Lung (tissue), 12 donors: ENCODE measurements around the gene MINK1. TPM values are rescaled to one million over a fixed set of nuclear protein-coding genes. Genes with fewer than 3 reads are reported as not detected.
"Not testable (repeated sequence)": the region's sequence is repeated elsewhere in the genome, so short reads cannot be mapped to it uniquely, and the experiment has no call there.

Source experiments
- ATAC-seq: fragments of 200-7000 bp; cut with Tn5 transposase; one replicate; pipeline ENCODE4 v1.9.1; 2020; ENCODE audit warnings: moderate number of reproducible peaks; ENCODE audit not compliant: insufficient read depth, low FRiP score
- DNase-seq, 3 donors: peaks; one replicate each; pipeline ENCODE4 v3.0.0-alpha.2; 2013 to 2017
- H3K27ac ChIP-seq, 2 donors: one replicate each; pipeline ENCODE4 v1.5.1; 2013; ENCODE audit warnings: mild to moderate bottlenecking in 2 of 2, moderate library complexity in 2 of 2, control low read depth in 1 of 2, inconsistent platforms in 1 of 2, low read depth in 1 of 2, low read length in 1 of 2
- H3K27me3 ChIP-seq, 3 donors: one replicate each; pipeline ENCODE4 v1.5.1; 2013; ENCODE audit warnings: low read length in 2 of 3; ENCODE audit not compliant: control insufficient read depth in 3 of 3, insufficient read depth in 3 of 3
- H3K36me3 ChIP-seq, 4 donors: one replicate each; pipeline ENCODE4 v1.5.1; 2013; ENCODE audit warnings: low read length in 4 of 4, mild to moderate bottlenecking in 1 of 4, moderate library complexity in 1 of 4; ENCODE audit not compliant: control insufficient read depth in 4 of 4, insufficient read depth in 4 of 4
- H3K4me1 ChIP-seq, 5 donors: one replicate each; pipeline ENCODE4 v1.5.1; 2013; ENCODE audit warnings: low read length in 5 of 5, mild to moderate bottlenecking in 2 of 5, moderate library complexity in 1 of 5; ENCODE audit not compliant: control insufficient read depth in 5 of 5, insufficient read depth in 5 of 5
- H3K4me3 ChIP-seq: one replicate; pipeline ENCODE4 v1.5.1; 2013; ENCODE audit warnings: mild to moderate bottlenecking, control low read depth, moderate library complexity
- H3K9ac ChIP-seq, 2 donors: one replicate each; pipeline ENCODE4 v1.5.1; 2013; ENCODE audit warnings: low read length in 2 of 2, control low read depth in 1 of 2; ENCODE audit not compliant: insufficient read depth in 1 of 2
- H3K9me3 ChIP-seq, 4 donors: one replicate each; pipeline ENCODE4 v1.5.1; 2013; ENCODE audit warnings: low read length in 3 of 4, mild to moderate bottlenecking in 1 of 4, moderate library complexity in 1 of 4; ENCODE audit not compliant: control insufficient read depth in 4 of 4, insufficient read depth in 3 of 4
- CTCF ChIP-seq: IDR thresholded peaks from 2 replicates; pipeline ENCODE4 v1.5.1; 2012; ENCODE audit warnings: mild to moderate bottlenecking; ENCODE audit errors: control extremely low read depth, extremely low read depth
- WGBS, 2 donors: extraction: QIAGEN DNeasy Blood & Tissue Kit; methylation state at CpG; one replicate each; pipeline ENCODE4 v1.1.7; 2013; 5-methylcytosine and 5-hydroxymethylcytosine counted together
- polyA plus RNA-seq, 2 donors: library from polyadenylated mRNA; stranded (reverse); fragments of 200-250 nt; gene quantifications; one replicate each; pipeline ENCODE4 v1.2.1, GENCODE V29; 2013
- total RNA-seq, 2 donors: library from RNA; depleted of rRNA in 1 of 2; stranded (reverse); fragments of >200 nt in 1 of 2; gene quantifications; one replicate each; pipeline ENCODE4 v1.2.1, GENCODE V29; 2014 to 2021
- donor health status: control.
- donor health status: control.
- donor health status: Bipolar disorder and iron deficiency.
- donor health status: healthy.
- donor health status: DM: yes; HTN: yes; CAD: no.

MINK1 gene
- total and polyA plus RNA-seq, 4 donors: 36.5 to 95.4 (median 51.0) TPM

- Histone ChIP-seq H3K27ac (peak overlapping the region in 1 of 2 donors; percentile 81), H3K4me1 (peaks cover 0 to 15% (median 9%) of the 10 kb centered on the region in 5 donors), H3K9me3 (no peaks in the 10 kb centered on the region), H3K27me3 (peaks cover 0 to 41% (median 19%) of the 10 kb centered on the region in 3 donors), H3K4me3 (no peak overlapping the region), H3K9ac (no peak overlapping the region), H3K36me3 (no peaks in the 10 kb centered on the region)
- ATAC-seq (no peak), DNase-seq (no peak)
- TF ChIP-seq CTCF: no peak
- 67 to 74% methylated on average over 8 of the region's 8 CpGs for WGBS, 2 donors
These were observed 69.4 kb downstream of the MINK1 start for GRCh38 chr17:4902540-4902939.

GRCh38 chr17:4903051-4903818 is 70.1 kb downstream of the MINK1 start, which contains the start of gene CHRNE:
Gene CHRNE, minus strand, starts transcription at chr17:4903098. Its CDS starts 35 bp downstream, at chr17:4903063.
- WGBS, 2 donors: 6 to 11% methylated on average over 10 of the region's 10 CpGs
- Histone ChIP-seq H3K27me3 (peaks cover 0 to 41% (median 19%) of the 10 kb centered on the region in 3 donors), H3K27ac (peak within 1 kb of the TSS in 1 of 2 donors; percentile 81), H3K4me1 (peaks cover 0 to 15% (median 9%) of the 10 kb centered on the region in 5 donors), H3K4me3 (no peak within 1 kb of the TSS), H3K36me3 (no peaks in the 10 kb centered on the region), H3K9me3 (no peaks in the 10 kb centered on the region), H3K9ac (no peak within 1 kb of the TSS)
- ATAC-seq (no peak), DNase-seq (peak; percentile 74 to 87 (median 78))
- TF ChIP-seq CTCF: peak; percentile 69

DNA sequence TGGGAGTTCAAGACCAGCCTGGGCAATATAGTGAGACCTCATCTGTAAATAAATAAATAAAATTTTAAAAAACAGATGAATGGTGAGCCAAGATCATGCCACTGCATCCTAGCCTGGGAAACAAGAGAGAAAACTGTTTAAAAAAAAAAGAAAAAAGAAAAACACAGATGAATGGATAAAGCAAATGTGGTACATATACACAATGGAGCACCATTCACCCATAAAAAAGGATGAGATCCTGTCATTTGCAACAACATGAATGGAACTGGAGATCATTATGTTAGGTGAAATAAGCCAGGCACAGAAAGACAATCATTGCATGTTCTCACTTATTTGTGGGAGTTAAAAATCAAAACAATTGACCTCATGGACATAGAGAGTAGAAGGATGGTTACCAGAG is 73.5 kb downstream of the MINK1 start:
- ATAC-seq, H3K9ac ChIP-seq, DNase-seq, H3K36me3 ChIP-seq, H3K27ac ChIP-seq, H3K9me3 ChIP-seq, H3K4me3 ChIP-seq: not testable (repeated sequence)
- H3K27me3 ChIP-seq: peaks cover 0 to 13% (median 8%) of the 10 kb centered on the region in 3 donors
- H3K4me1 ChIP-seq: peaks cover 0 to 15% (median 7%) of the 10 kb centered on the region in 5 donors

GRCh38 chr17:4908301-4908700 is 75.2 kb downstream of the MINK1 start:
- no peak for TF ChIP-seq CTCF
- peaks cover 0 to 9% (median 5%) of the 10 kb centered on the region in 5 donors for H3K4me1 ChIP-seq
- H3K9me3 ChIP-seq: no peaks in the 10 kb centered on the region
- peak in 1 of 3 donors; percentile 14 for DNase-seq
- ATAC-seq: no peak
- H3K27ac ChIP-seq: peak overlapping the region in 1 of 2 donors; percentile 84
- H3K9ac ChIP-seq: no peak overlapping the region
- 54 to 68% methylated on average over 10 of the region's 10 CpGs for WGBS, 2 donors
- H3K36me3 ChIP-seq: no peaks in the 10 kb centered on the region
- peaks cover 0 to 7% (median 7%) of the 10 kb centered on the region in 3 donors for H3K27me3 ChIP-seq
- H3K4me3 ChIP-seq: no peak overlapping the region
